ENCODE results near the gene PTPN22.

GRCh38 chr1:113800487-113800886 is 71.0 kb downstream of the PTPN22 start:
- TF ChIP-seq POLR2A (IDR thresholded peaks at IDR 0.05) (no peak), CTCF (IDR thresholded peaks at IDR 0.05) (no peak)

All from sigmoid colon (tissue), 3 donors.